CD4-positive, alpha-beta T cell (primary cell): ENCODE results near the gene KLC4. TPM values are rescaled to one million over a fixed set of nuclear protein-coding genes. Genes with fewer than 3 reads are reported as not detected.

ENCODE experiments used
- ATAC-seq: fragments of 200-7000 bp; cut with Tn5 transposase; one replicate; pipeline ENCODE4 v1.10.0; 2022; ENCODE audit warnings: mild to moderate bottlenecking; ENCODE audit not compliant: poor library complexity
- CTCF ChIA-PET: fragments of 350-600 bp; sonication (Branson Sonifier 250); formaldehyde crosslinking; loops from one replicate; lab custom pipeline; 2021; ENCODE audit warnings: antibody characterized with exemption, inconsistent platforms; lab: Charles Lee
- POLR2A ChIA-PET: fragments of 350-600 bp; sonication (Branson Sonifier 250); formaldehyde crosslinking; loops from one replicate; lab custom pipeline; 2021; ENCODE audit warnings: antibody characterized with exemption, inconsistent platforms; lab: Charles Lee
- DNase-seq, 14 experiments: peaks; one replicate each; pipeline ENCODE4 v3.0.0-alpha.2; 2013 to 2020; ENCODE audit warnings: mixed read lengths in 2 of 14
- H3K27ac ChIP-seq, 2 donors: one replicate each; pipeline versions ENCODE4 v1.5.1 to v1.7.0; 2013; ENCODE audit warnings: low read length in 2 of 2, low read depth in 1 of 2, mild to moderate bottlenecking in 1 of 2
- H3K27me3 ChIP-seq, 2 experiments: 1 replicate in 1 of 2; 2 replicates in 1 of 2; pipeline versions ENCODE4 v1.6.1 to v1.7.0; 2013; ENCODE audit warnings: low read length in 2 of 2, control low read depth in 1 of 2, mild to moderate bottlenecking in 1 of 2, moderate library complexity in 1 of 2; ENCODE audit not compliant: insufficient read depth in 2 of 2, control insufficient read depth in 1 of 2
- H3K36me3 ChIP-seq: one replicate; pipeline ENCODE4 v1.6.1; 2013; ENCODE audit warnings: low read length, control low read depth; ENCODE audit not compliant: insufficient read depth
- H3K4me1 ChIP-seq: one replicate; pipeline ENCODE4 v1.6.1; 2013; ENCODE audit warnings: low read length, control low read depth; ENCODE audit not compliant: insufficient read depth
- H3K4me3 ChIP-seq: one replicate; pipeline ENCODE4 v1.5.1; 2013; ENCODE audit warnings: mild to moderate bottlenecking, low read length, moderate library complexity
- H3K9me3 ChIP-seq, 2 experiments: 1 replicate in 1 of 2; 2 replicates in 1 of 2; pipeline versions ENCODE4 v1.6.1 to v1.7.0; 2013; ENCODE audit warnings: low read length in 2 of 2, mild to moderate bottlenecking in 2 of 2, control low read depth in 1 of 2, moderate library complexity in 1 of 2; ENCODE audit not compliant: control insufficient read depth in 1 of 2, insufficient read depth in 1 of 2
- H3K27ac Mint-ChIP-seq: one replicate; pipeline ENCODE4 v1.8.0; 2020; ENCODE audit warnings: mixed read lengths
- H3K27me3 Mint-ChIP-seq: one replicate; pipeline ENCODE4 v1.8.0; 2021; ENCODE audit warnings: mixed read lengths
- H3K36me3 Mint-ChIP-seq: one replicate; pipeline ENCODE4 v1.8.0; 2021; ENCODE audit warnings: low read depth, mixed read lengths
- H3K4me1 Mint-ChIP-seq: one replicate; pipeline ENCODE4 v1.8.0; 2021; ENCODE audit warnings: low read depth, mixed read lengths
- H3K4me3 Mint-ChIP-seq: one replicate; pipeline ENCODE4 v1.8.0; 2020; ENCODE audit warnings: mild to moderate bottlenecking, mixed read lengths
- H3K9me3 Mint-ChIP-seq: one replicate; pipeline ENCODE4 v1.8.0; 2020; ENCODE audit warnings: mixed read lengths
- intact Hi-C, 2 experiments: fragments of 100-400 bp; cut with DNase I in 1 of 2; cut with micrococcal nuclease in 1 of 2; formaldehyde crosslinking; loops; one replicate each; pipeline versions ENCODE4 v1.15.1 to v1.9.0; 2023 to 2025; cut with DNase I, micrococcal nuclease
- total RNA-seq, 174 experiments: library from RNA in 2 of 174; stranded (reverse) in 2 of 174; gene quantifications; one replicate each; pipeline ENCODE4 v1.2.3 and lab custom pipeline; 2021 to 2026
- TF ChIP-seq, protein P1 (sequence below): fragments of 200-600 bp; IDR thresholded peaks from one replicate; pipeline ENCODE4 v1.8.0; 2022; ENCODE audit warnings: antibody characterized with exemption, mild to moderate bottlenecking

Gene KLC4
- total RNA-seq, 2 experiments from 2014 or later, result 39.6 to 40.8 TPM

DNA sequence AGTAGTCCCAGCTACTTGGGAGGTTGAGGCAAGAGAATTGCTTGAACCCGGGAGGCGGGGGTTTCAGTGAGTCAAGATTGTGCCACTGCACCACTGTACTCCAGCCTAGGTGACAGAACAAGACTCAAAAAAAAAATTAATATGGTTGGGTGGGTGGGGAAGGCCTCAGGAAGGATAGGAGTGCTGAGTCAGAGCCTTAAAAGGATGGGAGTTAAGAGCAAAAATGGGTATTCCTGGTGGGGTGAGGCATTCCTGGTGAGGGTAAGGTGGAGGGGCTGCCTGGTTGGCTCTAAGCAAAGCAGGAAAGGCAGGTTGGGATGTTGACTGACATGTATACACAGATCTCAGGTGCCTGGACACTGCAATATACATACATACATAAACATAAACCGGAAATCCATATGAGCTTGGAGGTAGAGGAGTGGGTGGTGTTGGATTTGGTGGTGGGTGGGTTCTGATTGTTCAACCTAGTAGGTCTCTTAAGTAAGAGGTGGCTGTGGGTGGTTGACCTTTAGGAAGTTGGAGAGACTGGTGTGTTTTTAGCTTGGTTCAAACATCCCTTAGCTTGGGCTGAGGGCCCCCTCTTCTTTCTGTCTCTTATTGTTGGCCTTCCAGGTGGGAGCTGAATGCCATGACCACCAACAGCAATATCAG lies 39.3 kb upstream of the KLC4 start:
- DNase-seq (no peak), ATAC-seq (no peak)
- CTCF ChIA-PET, result interaction anchor here (1.6 kb wide), 1 partner anchor 119 kb away, joined by 3 read pairs; no protein-coding TSS in a partner anchor
- H3K9me3 ChIP-seq, result no peaks in the 10 kb centered on the region
- H3K36me3 ChIP-seq, result peaks cover 48% of the 10 kb centered on the region
- POLR2A ChIA-PET, result interaction anchor here (1.0 to 3.5 kb wide), 6 partner anchors 33 to 154 kb away, joined by 3 to 25 read pairs (median 20); partner anchors contain the start of genes CNPY3, CUL7, KLC4 and MRPL2
- peak overlapping the region; percentile 86 for H3K4me3 Mint-ChIP-seq
- H3K27me3 Mint-ChIP-seq, result no peaks in the 10 kb centered on the region
- TF ChIP-seq, protein P1, sequence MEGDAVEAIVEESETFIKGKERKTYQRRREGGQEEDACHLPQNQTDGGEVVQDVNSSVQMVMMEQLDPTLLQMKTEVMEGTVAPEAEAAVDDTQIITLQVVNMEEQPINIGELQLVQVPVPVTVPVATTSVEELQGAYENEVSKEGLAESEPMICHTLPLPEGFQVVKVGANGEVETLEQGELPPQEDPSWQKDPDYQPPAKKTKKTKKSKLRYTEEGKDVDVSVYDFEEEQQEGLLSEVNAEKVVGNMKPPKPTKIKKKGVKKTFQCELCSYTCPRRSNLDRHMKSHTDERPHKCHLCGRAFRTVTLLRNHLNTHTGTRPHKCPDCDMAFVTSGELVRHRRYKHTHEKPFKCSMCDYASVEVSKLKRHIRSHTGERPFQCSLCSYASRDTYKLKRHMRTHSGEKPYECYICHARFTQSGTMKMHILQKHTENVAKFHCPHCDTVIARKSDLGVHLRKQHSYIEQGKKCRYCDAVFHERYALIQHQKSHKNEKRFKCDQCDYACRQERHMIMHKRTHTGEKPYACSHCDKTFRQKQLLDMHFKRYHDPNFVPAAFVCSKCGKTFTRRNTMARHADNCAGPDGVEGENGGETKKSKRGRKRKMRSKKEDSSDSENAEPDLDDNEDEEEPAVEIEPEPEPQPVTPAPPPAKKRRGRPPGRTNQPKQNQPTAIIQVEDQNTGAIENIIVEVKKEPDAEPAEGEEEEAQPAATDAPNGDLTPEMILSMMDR, result no peak
- H3K27me3 ChIP-seq, result no peaks in the 10 kb centered on the region
- intact Hi-C loops, result no loop called here
- no peak overlapping the region for H3K4me3 ChIP-seq
- H3K4me1 ChIP-seq, result peaks cover 65% of the 10 kb centered on the region
- peak overlapping the region in 1 of 2 donors; percentile 62 for H3K27ac ChIP-seq
- H3K9me3 Mint-ChIP-seq, result no peaks in the 10 kb centered on the region
- peaks cover 46% of the 10 kb centered on the region for H3K4me1 Mint-ChIP-seq
- H3K27ac Mint-ChIP-seq, result peak overlapping the region; percentile 26
- peaks cover 60% of the 10 kb centered on the region for H3K36me3 Mint-ChIP-seq

GRCh38 chr6:43020847-43021246 lies 38.6 kb upstream of the KLC4 start:
- Mint-ChIP-seq H3K36me3 (peaks cover 64% of the 10 kb centered on the region), H3K4me3 (peak overlapping the region; percentile 98), H3K27me3 (no peaks in the 10 kb centered on the region), H3K4me1 (peaks cover 44% of the 10 kb centered on the region), H3K27ac (peak overlapping the region; percentile 83), H3K9me3 (no peaks in the 10 kb centered on the region)
- no peaks in the 10 kb centered on the region for H3K27me3 ChIP-seq
- POLR2A ChIA-PET, result interaction anchor here (0.6 to 3.5 kb wide), 11 partner anchors 12 to 275 kb away, joined by 3 to 25 read pairs (median 6); partner anchors contain the start of genes CNPY3, CUL7, KLC4 and MRPL2
- ATAC-seq, result no peak
- intact Hi-C loops, result no loop called here
- H3K36me3 ChIP-seq, result peaks cover 53% of the 10 kb centered on the region
- peak overlapping the region; percentile 84 for H3K4me3 ChIP-seq
- CTCF ChIA-PET, result interaction anchor here (1.6 to 1.9 kb wide), 2 partner anchors 33 to 120 kb away, joined by 3 to 4 read pairs; partner anchors contain the start of gene CUL7
- H3K27ac ChIP-seq, result peak overlapping the region; percentile 57 to 62
- peaks cover 59% of the 10 kb centered on the region for H3K4me1 ChIP-seq
- DNase-seq, result peak in 1 of 14 experiments; percentile 20
- H3K9me3 ChIP-seq, result no peaks in the 10 kb centered on the region
- TF ChIP-seq, protein P1, result no peak

- Mint-ChIP-seq H3K4me3 (peak within 1 kb of the TSS; percentile 98), H3K27ac (peak within 1 kb of the TSS; percentile 83), H3K27me3 (no peaks in the 10 kb centered on the region), H3K4me1 (peaks cover 38% of the 10 kb centered on the region), H3K9me3 (no peaks in the 10 kb centered on the region), H3K36me3 (peaks cover 68% of the 10 kb centered on the region)
- Histone ChIP-seq H3K36me3 (peaks cover 54% of the 10 kb centered on the region), H3K27me3 (no peaks in the 10 kb centered on the region), H3K27ac (peak within 1 kb of the TSS; percentile 57 to 62), H3K9me3 (no peaks in the 10 kb centered on the region), H3K4me1 (peaks cover 52% of the 10 kb centered on the region), H3K4me3 (peak within 1 kb of the TSS; percentile 84)
- ChIA-PET POLR2A (interaction anchor here (0.6 to 3.5 kb wide), 12 partner anchors 7 to 275 kb away, joined by 3 to 25 read pairs (median 6); partner anchors contain the start of genes CNPY3, CUL7, KLC4 and KLHDC3), CTCF (interaction anchor here (1.6 to 1.9 kb wide), 2 partner anchors 32 to 120 kb away, joined by 3 to 4 read pairs; partner anchors contain the start of gene CUL7)
- TF ChIP-seq, protein P1, result no peak
- peak; percentile 33 to 80 (median 63) for DNase-seq
- ATAC-seq, result peak; percentile 73
- intact Hi-C loops, result no loop called here
Observed at GRCh38 chr6:43021270-43022047, 38.0 kb upstream of the KLC4 start, which contains the start of gene RRP36. TSS of gene RRP36 (plus strand) at chr6:43021623. CDS start at chr6:43021655, 32 bp downstream.
